ENCODE measurements around the gene SH3BP4.

The SH3BP4 gene

DNA sequence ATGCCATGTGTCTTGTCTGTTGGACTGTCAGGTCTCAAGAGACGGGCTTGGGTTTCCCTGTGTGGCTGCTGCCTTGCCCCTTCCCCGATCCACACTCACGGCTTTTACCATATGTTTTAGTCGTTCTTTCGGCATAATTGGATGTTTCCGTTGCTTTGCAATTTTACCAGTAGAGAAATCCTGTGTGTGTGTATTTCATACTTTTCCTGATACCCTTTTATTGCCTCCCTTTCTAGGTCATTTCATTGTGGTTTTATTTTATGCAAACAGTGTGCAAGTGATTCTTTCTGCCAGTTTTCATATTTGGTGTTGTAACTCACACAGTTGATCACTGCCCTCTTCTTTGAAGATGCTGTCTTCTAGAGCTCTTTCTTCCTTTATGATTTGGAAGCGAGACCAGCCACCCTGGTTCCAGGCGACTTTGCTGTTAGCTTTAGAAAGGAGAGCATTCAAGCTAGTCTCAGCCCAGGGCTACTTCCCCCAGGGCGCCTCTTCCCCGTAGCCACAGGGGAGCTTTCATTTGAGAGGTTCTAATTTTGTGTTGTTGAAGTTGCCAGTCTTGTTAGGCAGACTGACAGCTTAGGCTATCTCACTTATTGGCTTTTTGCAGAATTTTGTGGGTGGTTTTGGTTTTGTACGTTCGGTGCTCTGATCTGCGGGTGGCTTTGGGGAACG lies 17.0 kb downstream of the SH3BP4 start:
- DNase-seq = no peak

DNA sequence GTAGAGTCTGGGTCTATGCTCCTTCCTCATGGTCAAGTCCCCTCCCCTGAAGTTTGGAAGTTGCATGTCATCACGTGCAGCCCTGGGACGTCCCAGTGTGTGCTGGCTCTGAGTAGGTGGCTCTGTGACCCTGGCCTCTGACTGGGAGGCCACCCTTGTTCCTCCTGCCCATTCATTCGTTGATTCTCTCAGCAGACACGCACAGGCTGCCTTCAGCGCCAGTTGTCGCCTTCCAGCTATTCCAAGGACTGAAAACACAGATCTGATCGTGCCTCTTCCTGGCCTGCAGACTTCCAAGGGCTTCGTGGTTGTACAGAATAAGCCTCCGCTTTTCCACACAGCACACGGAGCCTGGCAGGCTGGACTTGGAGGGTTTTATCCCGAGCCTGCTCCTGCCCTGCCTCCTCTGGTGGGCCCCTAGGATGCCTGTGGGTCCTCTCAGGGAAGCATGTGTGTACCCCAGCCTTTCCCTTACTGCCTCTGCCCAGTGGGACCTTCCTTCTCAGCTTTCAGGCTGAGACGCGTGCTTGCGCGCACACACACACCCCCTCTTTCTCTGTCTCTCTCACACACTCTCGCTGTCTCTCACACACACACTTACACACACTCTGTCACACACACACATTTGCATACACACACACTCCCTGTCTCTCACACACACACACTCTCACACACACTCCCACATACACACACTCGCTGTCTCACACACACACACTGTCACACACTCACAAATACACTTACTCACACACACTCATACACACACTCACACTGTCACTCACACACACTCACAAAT lies 17.7 kb downstream of the SH3BP4 start:
- DNase-seq = no peak

DNA sequence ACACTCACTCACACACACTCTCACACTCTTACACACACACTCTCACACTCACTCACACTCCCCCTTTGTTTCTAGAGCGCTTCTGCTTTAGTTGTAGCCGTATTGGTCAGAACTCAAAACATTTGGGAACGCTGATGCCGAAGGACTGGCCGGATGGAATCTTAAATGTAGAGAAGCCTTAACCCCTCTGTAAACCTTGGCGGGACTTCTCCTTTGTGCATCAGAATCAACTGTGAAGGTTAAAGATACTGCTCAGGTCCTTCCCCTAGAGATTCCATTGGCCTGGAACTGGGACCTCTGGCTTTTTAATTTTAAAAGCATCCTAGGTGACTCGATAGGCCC lies 18.3 kb downstream of the SH3BP4 start:
- no peak for DNase-seq

DNA sequence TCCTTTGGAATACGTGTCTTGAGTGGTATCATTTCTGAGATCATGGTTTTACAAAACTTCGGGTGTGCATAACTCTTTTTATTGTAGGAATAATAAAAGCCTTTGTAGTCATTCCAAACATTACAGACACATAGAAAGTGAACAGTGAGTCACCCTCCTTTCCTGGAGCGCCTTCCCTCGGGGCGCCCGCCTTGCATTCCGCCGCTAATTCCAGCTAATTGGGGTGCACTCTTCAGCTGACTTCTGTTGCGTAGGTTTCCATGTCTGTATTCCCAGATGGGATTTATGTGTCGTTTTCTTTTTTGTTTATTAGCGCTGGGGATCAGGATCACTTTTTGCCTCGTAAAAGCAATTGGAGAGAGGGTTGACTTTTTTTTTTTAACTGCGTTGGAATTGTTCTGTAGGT lies 18.7 kb downstream of the SH3BP4 start:
- DNase-seq = no peak

DNA sequence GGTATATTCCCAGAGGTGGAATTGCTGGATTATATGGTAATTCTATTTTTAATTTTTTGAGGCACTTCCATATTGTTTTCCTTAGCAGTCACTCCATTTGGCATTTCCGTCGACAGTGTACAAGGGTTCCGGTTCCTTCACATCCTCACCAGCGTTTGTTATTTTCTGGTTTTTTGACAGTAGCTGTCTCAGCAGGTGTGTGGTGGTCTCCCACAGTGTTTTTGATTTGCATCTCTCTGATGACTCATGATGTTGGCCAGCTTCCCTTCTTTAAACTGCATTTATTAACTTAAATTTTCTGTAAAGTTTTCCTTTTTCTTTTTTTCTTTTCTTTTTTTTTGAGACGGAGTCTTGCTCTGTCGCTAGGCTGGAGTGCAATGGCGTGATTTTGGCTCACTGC lies 19.7 kb downstream of the SH3BP4 start:
- DNase-seq = no peak

DNA sequence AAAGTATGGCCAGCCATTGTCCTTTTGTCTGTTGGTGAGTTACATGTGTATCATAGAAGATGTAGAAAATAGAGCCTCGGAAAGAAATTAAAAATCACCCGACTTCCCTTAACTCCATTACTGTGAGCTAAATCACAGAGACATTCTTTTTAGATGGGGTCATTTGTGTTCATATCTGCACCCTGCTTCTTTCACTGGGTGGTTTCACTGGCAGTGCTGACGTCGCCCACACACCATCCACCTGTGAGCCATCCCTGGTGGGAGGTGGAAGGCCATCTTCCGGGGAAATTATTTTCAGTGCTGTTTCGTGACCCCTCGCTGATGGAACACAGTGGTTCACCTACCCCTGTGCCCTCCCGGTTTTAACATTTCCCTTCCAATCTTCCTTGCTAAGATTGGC lies 21.2 kb downstream of the SH3BP4 start:
- DNase-seq = no peak

DNA sequence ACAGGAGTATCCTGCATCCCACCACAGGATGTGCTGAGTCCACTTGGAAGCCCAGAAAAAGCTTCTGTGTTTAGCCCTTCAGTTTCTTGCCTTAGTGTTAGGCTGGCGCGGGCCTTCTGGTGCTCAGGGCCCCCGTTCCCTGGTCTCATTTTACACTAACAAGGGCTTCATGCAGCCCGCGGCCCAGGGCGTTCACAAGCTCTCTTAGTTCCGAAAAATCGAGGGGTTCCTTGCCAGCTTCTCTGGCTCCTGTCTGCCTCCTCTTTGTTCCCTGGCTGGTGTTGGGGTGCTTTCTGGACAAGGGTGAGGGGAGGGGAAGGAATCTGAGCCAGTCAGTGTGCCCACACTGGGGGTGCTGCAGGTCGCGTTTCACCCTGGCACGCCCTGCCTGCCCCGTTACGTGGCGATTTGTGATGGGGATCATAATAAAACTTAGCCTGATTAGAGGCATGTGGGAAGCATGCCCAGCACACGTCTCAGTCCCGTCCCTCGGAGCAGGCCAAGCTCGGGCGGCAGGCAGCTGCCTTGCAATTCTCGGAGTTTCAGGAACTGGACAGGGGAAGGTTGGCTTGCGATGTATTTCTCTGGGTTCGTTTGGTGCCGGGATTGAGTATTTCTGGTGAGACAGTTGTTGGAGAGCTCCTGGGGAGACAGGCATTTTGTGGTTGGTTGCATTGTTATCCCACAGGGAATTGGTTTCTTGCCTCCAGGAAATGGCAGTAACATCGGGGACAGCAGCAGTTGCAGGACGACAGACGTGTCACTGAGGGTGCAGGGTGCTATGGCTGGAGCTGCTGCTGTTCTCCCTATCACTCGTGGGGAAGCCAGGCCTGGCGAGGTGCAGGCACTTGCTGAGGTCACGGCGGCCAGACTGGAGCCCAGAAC lies 22.9 kb downstream of the SH3BP4 start:
- DNase-seq = no peak

DNA sequence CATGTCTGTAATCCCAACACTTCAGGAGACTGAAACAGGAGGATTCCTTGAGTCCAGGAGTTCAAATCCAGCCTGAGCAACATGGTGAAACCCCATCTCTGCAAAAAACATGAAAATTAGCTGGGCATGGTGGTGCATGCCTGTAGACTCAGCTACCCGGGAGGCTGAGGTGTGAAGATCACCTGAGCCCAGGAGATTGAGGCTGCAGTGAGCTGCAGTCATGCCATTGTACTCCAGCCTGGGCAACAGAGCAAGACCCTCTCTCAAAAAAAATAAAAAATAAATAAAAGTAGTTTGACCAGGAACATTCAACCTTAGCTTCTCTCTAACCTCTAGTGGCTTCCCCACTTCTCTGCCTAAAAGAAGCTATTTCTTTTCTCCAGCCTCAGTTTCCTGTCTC lies 23.8 kb downstream of the SH3BP4 start:
- DNase-seq = no peak

DNA sequence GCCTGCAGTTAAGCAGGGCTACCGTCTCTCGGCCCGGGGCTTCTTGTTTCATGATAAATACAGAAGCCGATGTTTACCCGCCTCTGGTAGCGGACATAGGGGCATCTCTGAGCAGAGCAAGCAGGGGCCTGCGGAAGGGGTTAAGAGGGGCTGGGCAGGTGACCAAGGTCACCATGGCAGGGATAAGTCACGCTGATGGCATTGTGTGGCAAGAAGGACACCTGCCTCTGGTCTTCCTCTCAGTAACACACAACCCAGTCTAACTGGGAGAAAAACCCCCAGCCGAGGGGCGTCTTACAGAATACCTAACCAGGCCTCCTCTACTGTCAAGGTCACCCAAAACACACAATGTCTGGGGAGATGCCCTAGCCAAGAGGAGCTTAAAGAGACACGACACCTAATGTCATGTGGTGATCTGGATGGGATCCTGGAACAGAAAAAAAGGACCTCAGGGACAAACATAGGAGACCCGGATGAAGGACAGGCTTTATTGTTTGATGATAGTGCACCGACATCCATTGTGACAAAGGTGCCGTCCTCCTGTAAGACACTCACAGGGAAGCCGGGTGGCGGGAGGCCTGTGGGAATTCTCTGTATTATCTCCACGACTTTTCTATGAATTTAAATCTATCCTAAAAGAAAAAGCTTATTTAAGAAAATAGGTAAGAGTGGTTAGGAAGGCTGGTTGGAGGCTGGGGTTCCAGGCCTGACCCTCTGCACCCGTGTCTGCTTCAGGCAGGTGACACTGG lies 24.8 kb downstream of the SH3BP4 start:
- DNase-seq = no peak

DNA sequence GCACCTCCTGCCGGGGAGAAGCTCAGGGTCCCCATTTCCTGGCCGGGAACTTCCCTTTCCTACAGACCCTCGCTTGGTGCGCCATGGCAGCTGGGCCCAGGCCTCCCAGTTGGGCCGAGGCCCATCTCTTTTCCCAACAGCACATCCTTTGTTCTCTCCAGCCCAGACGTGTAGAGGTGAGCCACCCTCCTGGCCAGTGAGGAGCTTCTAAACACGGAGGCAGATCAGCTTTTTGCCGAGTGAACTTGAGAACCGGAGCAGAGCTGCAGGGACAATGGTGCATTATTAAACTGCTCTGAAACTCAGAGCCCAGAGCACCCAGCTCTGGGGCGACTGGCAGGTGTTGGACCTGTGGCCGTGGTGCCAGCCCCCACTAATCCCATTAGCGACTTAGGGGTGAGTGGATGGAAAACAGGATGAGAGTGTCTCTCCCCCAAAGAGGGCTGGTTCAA lies 25.4 kb downstream of the SH3BP4 start:
- DNase-seq = no peak

DNA sequence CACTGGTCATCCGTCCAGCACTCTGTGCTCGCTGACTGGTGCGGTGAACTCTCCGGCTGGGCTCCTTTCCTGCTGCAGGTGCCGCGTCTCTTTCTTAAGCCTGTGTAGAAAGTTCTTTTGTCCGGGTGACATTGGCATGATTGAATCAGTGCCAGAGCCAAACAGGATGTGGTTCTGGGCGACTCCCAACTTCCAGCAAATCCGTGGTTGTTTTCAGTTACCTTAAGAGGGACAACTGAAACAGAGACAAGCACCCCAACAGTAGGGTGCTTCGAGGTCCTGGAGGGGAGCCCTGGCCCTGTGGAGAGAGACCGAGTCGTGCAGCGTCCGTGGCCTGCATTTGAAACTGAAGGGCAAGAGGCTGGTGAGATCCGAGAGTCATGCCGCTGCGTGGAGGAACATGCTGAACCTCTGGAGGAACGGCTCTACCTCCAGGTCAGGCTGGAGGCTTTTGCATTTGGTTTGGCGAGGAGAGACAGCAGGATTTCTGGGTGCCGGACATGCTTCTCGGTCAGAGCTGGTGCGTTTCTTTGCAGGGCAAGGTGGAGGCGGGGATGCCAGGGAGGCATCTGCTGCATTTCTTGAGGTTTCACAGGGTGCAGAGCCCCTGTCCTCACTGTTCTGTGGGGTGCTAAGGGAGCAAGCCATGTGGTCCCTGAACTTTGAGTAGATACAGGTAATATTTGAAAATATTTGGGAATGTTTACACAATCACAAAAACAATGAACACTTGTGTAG lies 26.8 kb downstream of the SH3BP4 start:
- no peak for DNase-seq

DNA sequence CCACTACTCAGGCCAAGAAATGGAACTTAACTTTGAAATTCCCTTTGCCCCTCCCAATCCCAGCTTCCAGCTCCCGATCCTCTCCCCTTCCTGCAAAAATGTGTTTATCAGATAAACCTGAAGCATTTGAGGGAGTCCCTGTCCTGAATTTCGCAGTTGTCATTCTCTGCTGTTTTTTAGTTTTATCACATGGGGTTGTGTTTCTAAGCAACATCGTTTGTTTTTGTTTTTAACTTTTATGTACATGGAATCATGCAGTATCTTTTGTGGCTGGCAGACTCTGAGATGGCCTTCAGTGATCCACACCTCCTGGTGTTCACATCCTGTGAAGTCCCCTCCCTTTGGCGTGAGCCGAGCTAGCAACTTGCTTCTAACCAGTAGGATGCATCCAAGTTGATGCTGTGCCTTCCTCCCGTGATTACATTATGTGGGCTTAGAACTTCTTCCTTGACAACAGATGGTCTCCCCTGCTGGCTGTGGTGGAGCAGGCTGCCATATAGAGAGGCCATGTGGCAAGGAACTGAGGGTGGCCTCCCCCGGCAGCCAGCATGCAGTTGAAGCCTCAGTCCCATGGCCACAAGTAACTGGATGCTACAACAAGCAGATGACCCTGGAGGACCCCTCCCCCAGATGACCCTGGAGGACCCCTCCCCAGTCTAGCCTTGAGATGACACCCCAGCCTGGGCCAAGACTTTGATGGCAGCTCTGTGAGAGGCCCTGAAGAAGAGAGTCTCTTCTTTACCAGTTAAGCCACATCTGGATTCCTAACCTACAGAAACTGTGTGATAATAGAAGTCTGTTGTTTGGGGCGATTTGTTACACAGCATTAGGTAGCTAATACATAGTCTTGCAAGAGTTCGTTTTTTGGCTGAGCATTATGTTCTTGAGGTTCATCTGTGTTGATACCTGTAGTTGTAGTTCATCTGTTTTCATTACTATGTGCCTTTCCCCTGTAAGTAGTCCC lies 27.7 kb downstream of the SH3BP4 start:
- no peak for DNase-seq

DNA sequence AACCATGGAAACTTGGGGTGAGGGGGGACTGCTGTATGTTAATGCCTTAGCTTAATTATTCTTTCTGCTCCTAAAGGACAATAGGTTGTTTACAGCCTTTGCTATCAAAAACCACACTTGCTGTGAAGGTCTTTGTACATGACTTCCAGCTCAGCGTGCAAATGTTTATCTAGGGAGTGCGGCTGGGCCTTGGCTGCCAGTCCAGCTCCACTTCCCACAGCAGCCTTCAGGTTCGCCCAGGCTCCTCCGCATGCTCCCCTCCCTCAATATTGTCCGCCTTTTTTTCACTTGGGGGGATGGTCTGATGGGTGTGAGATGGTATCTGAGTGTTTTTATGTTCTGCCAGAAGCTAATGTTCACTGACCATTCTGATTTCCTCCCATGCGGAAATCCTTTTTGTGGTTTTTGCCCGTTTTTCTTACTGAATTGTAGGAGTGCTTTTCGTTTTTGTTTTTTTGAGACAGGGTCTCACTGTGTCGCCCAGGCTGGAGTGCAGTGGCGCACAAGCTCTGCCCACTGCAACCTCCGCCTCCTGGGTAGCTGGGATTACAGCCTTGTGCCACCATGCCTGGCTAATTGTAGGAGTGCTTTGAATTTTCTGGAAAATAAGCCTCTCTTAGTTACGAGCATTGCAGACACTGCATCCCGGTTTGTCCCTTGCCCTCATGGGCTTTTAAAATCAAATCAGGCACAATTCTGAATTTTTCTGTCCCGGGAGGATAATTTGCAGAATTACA lies 28.8 kb downstream of the SH3BP4 start:
- no peak for DNase-seq

DNA sequence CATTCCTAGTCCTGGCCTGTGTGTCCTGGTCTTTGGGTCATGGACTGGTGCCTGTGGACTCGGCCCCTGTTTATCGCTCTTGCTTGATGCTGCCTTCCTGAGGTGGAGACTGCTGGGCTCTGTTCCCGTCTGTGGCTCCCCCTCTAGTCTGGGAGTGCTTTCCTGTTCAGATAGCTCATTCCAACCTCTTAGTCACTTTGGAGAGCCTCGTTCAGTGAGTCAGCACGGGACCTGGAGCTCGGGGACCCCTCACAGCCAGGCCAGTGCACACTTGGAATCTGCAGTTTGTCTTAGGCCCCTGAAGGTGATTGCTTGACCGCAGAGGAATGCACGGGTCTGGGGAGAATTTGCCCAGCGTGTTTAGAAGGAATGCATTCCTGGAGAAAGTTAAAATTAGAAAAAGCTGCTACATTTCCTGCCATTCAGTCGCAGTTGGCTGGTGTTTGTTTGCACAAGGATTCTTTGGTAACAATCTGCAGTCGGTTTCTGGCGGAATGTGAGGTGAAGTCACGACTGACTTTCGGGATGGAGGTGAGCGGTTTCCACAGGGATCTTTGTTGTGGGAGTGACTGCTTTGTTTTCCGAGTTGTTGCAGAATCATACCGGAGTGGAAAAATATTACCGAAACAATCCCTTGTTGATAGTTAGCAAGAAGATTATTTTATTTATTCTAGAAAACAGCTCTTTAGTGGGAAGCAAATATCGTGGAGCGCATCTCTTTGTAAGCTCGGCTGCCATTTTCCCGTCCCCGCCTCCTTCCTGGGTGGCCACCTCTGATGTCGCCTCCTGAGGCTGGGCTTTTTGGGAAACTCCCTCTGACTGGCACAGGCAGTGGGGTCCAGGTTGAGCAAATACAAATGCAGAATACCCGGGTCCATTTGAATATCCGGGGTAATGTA lies 29.6 kb downstream of the SH3BP4 start:
- no peak for DNase-seq

DNA sequence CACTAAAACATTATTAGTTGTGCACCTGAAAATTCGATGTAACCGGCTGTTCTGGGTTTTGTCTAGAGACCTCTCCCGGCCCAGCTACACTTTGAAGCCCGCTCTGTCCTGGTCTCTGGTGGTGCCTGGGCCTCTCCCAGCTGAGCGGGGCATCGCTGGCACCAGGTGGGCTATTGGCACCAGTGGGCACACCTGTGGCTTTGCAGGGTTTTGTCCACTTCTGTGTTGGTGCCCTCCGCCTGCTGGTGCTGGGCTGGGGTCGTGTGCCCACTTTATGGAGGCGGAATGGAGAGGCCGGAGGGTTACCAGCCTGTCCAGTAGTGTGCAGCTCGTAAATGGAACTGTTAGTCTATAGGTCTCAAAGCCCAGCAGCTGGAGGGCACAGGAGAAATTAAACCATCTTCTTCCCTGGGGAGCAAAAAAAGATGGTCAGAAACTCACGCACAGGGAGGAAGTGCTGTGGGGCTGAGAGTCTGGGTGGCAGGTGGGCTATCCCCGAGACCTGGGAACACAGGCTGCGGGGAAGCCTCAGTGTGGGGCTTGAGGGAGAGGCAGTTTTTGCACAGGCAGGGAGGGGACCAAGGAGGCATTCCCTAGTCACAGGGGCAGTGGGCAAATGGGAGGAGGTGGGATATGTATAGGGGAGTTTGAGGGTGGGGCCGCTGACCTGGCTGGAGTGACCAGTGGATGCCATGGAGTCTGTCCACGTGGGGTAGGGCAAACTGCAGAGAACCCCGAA lies 30.4 kb downstream of the SH3BP4 start:
- no peak for DNase-seq

DNA sequence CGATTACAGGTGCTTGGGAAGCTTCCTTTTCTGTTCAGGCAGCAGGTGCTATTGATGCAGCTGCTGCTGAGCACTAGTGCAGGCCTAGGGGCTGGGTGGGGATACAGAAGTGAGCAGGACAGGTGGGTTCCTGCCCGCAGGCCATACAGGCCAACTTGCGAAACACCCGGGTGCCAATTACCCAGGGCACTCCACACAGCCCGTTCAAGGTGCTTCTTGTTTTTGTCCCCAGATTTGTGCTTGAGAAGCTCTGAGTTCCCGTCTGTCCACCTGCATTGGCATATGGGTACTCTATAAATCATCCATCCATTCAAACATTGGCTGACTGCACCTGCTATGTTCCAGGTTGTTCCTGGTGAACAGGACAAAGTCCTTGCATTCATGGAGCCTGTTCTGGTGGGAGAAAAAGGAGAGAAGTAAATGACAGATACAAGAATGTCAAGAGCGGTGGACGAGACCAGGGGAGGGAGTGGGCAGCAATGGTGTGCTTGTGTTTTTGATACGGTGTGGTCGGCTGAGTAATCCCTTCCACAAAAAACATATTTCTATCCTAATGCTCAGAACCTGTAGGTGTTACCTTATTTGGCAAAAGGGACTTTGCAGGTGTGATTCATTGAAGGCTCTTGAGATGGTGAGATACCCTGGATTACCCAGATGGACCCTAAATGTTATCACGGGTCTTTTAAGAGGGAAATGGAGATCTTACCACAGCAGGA lies 31.4 kb downstream of the SH3BP4 start:
- no peak for DNase-seq

DNA sequence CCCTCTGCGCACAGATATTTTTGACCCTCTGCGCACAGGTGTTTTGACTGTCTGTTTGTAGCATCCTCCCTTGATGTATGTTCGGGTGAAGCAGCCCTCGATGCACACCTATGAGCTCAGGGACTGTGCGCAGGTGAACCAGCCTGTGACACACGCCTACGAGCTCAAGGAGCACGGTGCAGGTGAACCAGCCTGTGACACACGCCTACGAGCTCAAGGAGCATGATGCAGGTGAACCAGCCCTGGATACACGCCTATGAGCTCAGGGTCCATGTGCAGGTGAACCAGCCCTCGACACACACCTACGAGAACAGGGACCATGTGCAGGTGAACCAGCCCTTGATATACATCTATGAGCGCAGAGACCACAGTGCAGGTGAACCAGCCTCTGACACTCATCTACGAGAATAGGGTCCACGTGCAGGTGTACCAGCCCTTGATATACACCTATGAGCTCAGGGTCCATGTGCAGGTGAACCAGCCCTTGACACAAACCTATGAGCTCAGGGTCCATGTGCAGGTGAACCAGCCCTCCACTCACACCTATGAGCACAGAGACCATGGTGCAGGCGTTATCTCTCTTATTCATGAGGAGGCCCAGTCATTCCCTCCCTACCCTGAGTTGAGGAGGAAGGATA lies 33.9 kb downstream of the SH3BP4 start:
- no peak for DNase-seq

Measured in activated gamma-delta T cell treated with Interleukin-2 at 50 U/mL for 16 hours (primary cell).